Vagina (tissue), 2 donors: ENCODE data around the gene ARHGAP26. TPM values are rescaled to one million over a fixed set of nuclear protein-coding genes. Genes with fewer than 3 reads are reported as not detected.

Source experiments
- DNase-seq, 2 donors: peaks; one replicate each; pipeline ENCODE4 v3.0.0-alpha.2; 2017; ENCODE audit errors: extremely low spot score in 2 of 2
- H3K27ac ChIP-seq: fragments of 200-600 bp; sonication (generic); one replicate; pipeline ENCODE4 v1.5.1; 2019
- H3K27me3 ChIP-seq: fragments of 200-600 bp; sonication (generic); one replicate; pipeline ENCODE4 v1.5.1; 2019
- H3K36me3 ChIP-seq, 2 donors: fragments of 200-600 bp; sonication (generic); one replicate each; pipeline ENCODE4 v1.5.1; 2017 to 2019
- H3K4me1 ChIP-seq: fragments of 200-600 bp; sonication (generic); one replicate; pipeline ENCODE4 v1.5.1; 2019
- H3K4me3 ChIP-seq, 2 donors: fragments of 200-600 bp; sonication (generic); 1 replicate in 1 of 2; 2 replicates in 1 of 2; pipeline ENCODE4 v1.5.1; 2016 to 2019
- H3K9me3 ChIP-seq: fragments of 200-600 bp; sonication (generic); one replicate; pipeline ENCODE4 v1.5.1; 2019
- CTCF ChIP-seq, 3 experiments: fragments of 450-650 bp in 2 of 3; fragments of 200-600 bp in 1 of 3; sonication (generic) in 1 of 3; IDR thresholded peaks; one replicate each; pipeline ENCODE4 v1.5.1; 2017 to 2019; ENCODE audit warnings: antibody characterized with exemption in 3 of 3, mild to moderate bottlenecking in 2 of 3, moderate library complexity in 2 of 3
- POLR2A ChIP-seq, 2 donors: fragments of 450-650 bp; IDR thresholded peaks; one replicate each; pipeline ENCODE4 v1.6.1; 2017; ENCODE audit warnings: antibody characterized with exemption in 2 of 2, mild to moderate bottlenecking in 2 of 2, moderate library complexity in 2 of 2
- POLR2AphosphoS5 ChIP-seq, 2 donors: sonication (generic); formaldehyde crosslinking; IDR thresholded peaks; one replicate each; pipeline ENCODE4 v1.9.0; 2017; ENCODE audit warnings: antibody characterized with exemption in 2 of 2, mild to moderate bottlenecking in 2 of 2, low read depth in 1 of 2; ENCODE audit not compliant: insufficient read depth in 1 of 2
- intact Hi-C: fragments of 100-400 bp; cut with DNase I; formaldehyde crosslinking; loops from one replicate; pipeline ENCODE4 v1.15.1; 2023
- total RNA-seq: library from RNA; depleted of rRNA; stranded (reverse); fragments of >200 nt; gene quantifications from one replicate; pipeline ENCODE4 v1.2.3, GENCODE V29; 2016

The ARHGAP26 gene
- total RNA-seq, 1 donor from 2014 or later, result 42.5 TPM

- intact Hi-C loops, result no loop called here
- no peak for DNase-seq
- Histone ChIP-seq H3K4me1 (no peaks in the 10 kb centered on the region), H3K27ac (no peak overlapping the region), H3K9me3 (no peaks in the 10 kb centered on the region), H3K36me3 (no peaks in the 10 kb centered on the region), H3K4me3 (no peak overlapping the region), H3K27me3 (no peaks in the 10 kb centered on the region)
- TF ChIP-seq POLR2A (IDR thresholded peaks at IDR 0.05) (no peak), POLR2AphosphoS5 (IDR thresholded peaks at IDR 0.05; ENCODE audit: insufficient read depth in 1 of 2, low read depth in 1 of 2) (no peak), CTCF (IDR thresholded peaks at IDR 0.05) (no peak)
Measured at GRCh38 chr5:142939884-142940283, 169.7 kb downstream of the ARHGAP26 start.

DNA sequence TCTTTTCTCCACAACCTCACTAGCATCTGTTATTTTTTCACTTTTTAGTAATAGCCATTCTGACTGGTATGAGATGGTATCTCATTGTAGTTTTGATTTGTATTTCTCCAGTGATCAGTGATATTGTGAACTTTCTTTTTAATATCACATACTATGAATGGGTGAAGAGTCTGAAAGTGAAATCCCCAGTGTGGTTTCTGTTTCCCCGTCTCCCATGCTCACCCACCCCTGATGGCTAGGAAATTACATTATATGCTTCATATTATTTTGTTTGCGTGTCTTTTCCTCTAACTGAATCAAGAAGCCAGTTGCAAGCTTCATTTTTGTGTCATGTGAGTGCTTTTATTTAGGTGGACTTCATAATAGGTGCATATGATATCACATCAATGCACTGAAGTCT is 171.1 kb downstream of the ARHGAP26 start:
- no peaks in the 10 kb centered on the region for H3K27me3 ChIP-seq
- H3K27ac ChIP-seq, result no peak overlapping the region
- no peak for TF ChIP-seq CTCF (IDR thresholded peaks at IDR 0.05)
- no peak for TF ChIP-seq POLR2AphosphoS5 (IDR thresholded peaks at IDR 0.05; ENCODE audit: insufficient read depth in 1 of 2, low read depth in 1 of 2)
- no peak for TF ChIP-seq POLR2A (IDR thresholded peaks at IDR 0.05)
- no peak overlapping the region for H3K4me3 ChIP-seq
- no peaks in the 10 kb centered on the region for H3K36me3 ChIP-seq
- intact Hi-C loops, result no loop called here
- DNase-seq, result no peak
- H3K4me1 ChIP-seq, result no peaks in the 10 kb centered on the region
- no peaks in the 10 kb centered on the region for H3K9me3 ChIP-seq

DNA sequence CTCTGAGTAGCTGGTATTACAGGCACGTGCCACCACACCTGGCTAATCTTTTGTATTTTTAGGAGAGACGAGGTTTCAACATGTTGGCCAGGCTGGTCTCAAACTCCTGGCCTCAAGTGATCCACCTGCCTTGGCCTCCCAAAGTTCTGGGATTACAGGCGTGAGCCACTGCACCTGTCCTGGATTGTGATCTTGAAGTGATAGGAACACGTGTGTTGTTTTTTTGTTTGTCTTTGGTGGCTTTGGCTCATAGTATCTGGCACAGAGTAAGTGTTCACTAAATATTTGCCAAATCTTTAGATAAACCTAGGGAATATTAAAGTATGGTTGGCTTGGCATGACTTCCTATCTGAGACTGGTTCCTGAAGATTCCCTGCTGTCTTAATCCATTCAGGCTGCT is 172.7 kb downstream of the ARHGAP26 start:
- DNase-seq, result no peak
- intact Hi-C loops, result no loop called here
- no peak overlapping the region for H3K4me3 ChIP-seq
- TF ChIP-seq CTCF (IDR thresholded peaks at IDR 0.05) (no peak), POLR2A (IDR thresholded peaks at IDR 0.05) (no peak), POLR2AphosphoS5 (IDR thresholded peaks at IDR 0.05; ENCODE audit: insufficient read depth in 1 of 2, low read depth in 1 of 2) (no peak)
- no peaks in the 10 kb centered on the region for H3K9me3 ChIP-seq
- no peaks in the 10 kb centered on the region for H3K27me3 ChIP-seq
- no peaks in the 10 kb centered on the region for H3K36me3 ChIP-seq
- no peaks in the 10 kb centered on the region for H3K4me1 ChIP-seq
- no peak overlapping the region for H3K27ac ChIP-seq

- Histone ChIP-seq H3K36me3 (no peaks in the 10 kb centered on the region), H3K9me3 (no peaks in the 10 kb centered on the region), H3K27ac (no peak overlapping the region), H3K4me1 (no peaks in the 10 kb centered on the region), H3K27me3 (no peaks in the 10 kb centered on the region), H3K4me3 (no peak overlapping the region)
- intact Hi-C loops, result no loop called here
- TF ChIP-seq POLR2AphosphoS5 (IDR thresholded peaks at IDR 0.05; ENCODE audit: insufficient read depth in 1 of 2, low read depth in 1 of 2) (no peak), CTCF (IDR thresholded peaks at IDR 0.05) (no peak), POLR2A (IDR thresholded peaks at IDR 0.05) (no peak)
- no peak for DNase-seq
Measured at GRCh38 chr5:142944140-142944539, 174.0 kb downstream of the ARHGAP26 start.

- intact Hi-C loops, result no loop called here
- H3K27me3 ChIP-seq, result no peaks in the 10 kb centered on the region
Measured at GRCh38 chr5:142945321-142945720, 175.1 kb downstream of the ARHGAP26 start.

More at GRCh38 chr5:142945321-142945720, 175.1 kb downstream of the ARHGAP26 start:
- Histone ChIP-seq H3K36me3 (no peaks in the 10 kb centered on the region), H3K4me3 (no peak overlapping the region), H3K4me1 (no peaks in the 10 kb centered on the region), H3K27ac (no peak overlapping the region), H3K9me3 (no peaks in the 10 kb centered on the region)
- no peak for DNase-seq
- TF ChIP-seq CTCF (IDR thresholded peaks at IDR 0.05) (no peak), POLR2A (IDR thresholded peaks at IDR 0.05) (no peak), POLR2AphosphoS5 (IDR thresholded peaks at IDR 0.05; ENCODE audit: insufficient read depth in 1 of 2, low read depth in 1 of 2) (no peak)
